ENCODE measurements around the gene SLC52A1. TPM values are rescaled to one million over a fixed set of nuclear protein-coding genes. Genes with fewer than 3 reads are reported as not detected.
"Not testable (repeated sequence)": the region's sequence is repeated elsewhere in the genome, so short reads cannot be mapped to it uniquely, and the experiment has no call there.

Gene SLC52A1
- total RNA-seq, 1 experiment from 2014 or later = not detected

- Histone ChIP-seq H3K4me3 (no peak overlapping the region), H3K9me3 (replicated peaks) (no peaks in the 10 kb centered on the region), H3K36me3 (no peaks in the 10 kb centered on the region), H3K4me1 (no peaks in the 10 kb centered on the region), H3K27ac (no peak overlapping the region), H3K27me3 (no peaks in the 10 kb centered on the region)
- DNase-seq = no peak
Observed at GRCh38 chr17:5043524-5043923, 8.3 kb upstream of the SLC52A1 start.

GRCh38 chr17:5042157-5043022, 7.2 kb upstream of the SLC52A1 start:
- Histone ChIP-seq H3K4me3 (no peak overlapping the region), H3K27ac (no peak overlapping the region), H3K9me3 (replicated peaks) (no peaks in the 10 kb centered on the region), H3K36me3 (no peaks in the 10 kb centered on the region), H3K4me1 (no peaks in the 10 kb centered on the region), H3K27me3 (no peaks in the 10 kb centered on the region)
- no peak for DNase-seq

DNA sequence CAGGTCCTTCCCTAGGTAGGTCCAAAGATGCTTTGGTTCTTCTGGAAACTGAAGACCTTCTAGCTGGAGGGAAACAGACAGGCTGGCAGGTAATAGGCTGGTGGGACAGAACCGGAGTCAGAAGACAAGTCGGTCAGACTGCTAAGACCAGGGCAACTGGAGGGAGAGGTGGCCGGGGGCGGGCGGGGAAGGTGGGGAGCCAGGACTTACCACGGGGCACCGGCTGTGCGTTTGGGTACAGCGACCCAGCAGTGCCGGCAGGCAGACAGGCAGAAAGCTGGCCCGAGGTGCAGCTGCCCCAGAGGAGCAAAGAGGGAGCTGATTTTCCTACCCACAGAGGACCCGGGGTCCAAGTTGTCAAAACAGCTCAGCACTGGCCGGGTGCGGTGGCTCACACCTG, 575 bp downstream of the SLC52A1 start:
- H3K27ac ChIP-seq = no peak overlapping the region
- no peaks in the 10 kb centered on the region for H3K4me1 ChIP-seq
- H3K9me3 ChIP-seq (replicated peaks) = no peaks in the 10 kb centered on the region
- H3K4me3 ChIP-seq = no peak overlapping the region
- H3K27me3 ChIP-seq = no peaks in the 10 kb centered on the region
- no peaks in the 10 kb centered on the region for H3K36me3 ChIP-seq
- DNase-seq = no peak

- H3K36me3 ChIP-seq = no peaks in the 10 kb centered on the region
- no peaks in the 10 kb centered on the region for H3K4me1 ChIP-seq
- no peaks in the 10 kb centered on the region for H3K27me3 ChIP-seq
- H3K4me3 ChIP-seq = no peak overlapping the region
- H3K27ac ChIP-seq = no peak overlapping the region
- H3K9me3 ChIP-seq (replicated peaks) = no peaks in the 10 kb centered on the region
- DNase-seq = no peak
Observed at GRCh38 chr17:5034063-5034462, 1.2 kb downstream of the SLC52A1 start.

- Histone ChIP-seq H3K4me1 (no peaks in the 10 kb centered on the region), H3K9me3 (replicated peaks) (no peaks in the 10 kb centered on the region), H3K36me3 (no peaks in the 10 kb centered on the region), H3K4me3 (no peak overlapping the region), H3K27me3 (no peaks in the 10 kb centered on the region), H3K27ac (no peak overlapping the region)
- no peak for DNase-seq
Observed at GRCh38 chr17:5033352-5034015, 1.7 kb downstream of the SLC52A1 start.

- DNase-seq = no peak
- H3K4me3 ChIP-seq = no peak overlapping the region
- no peaks in the 10 kb centered on the region for H3K9me3 ChIP-seq (replicated peaks)
- H3K4me1 ChIP-seq = no peaks in the 10 kb centered on the region
- no peak overlapping the region for H3K27ac ChIP-seq
- no peaks in the 10 kb centered on the region for H3K27me3 ChIP-seq
- no peaks in the 10 kb centered on the region for H3K36me3 ChIP-seq
Observed at GRCh38 chr17:5032865-5033264, 2.4 kb downstream of the SLC52A1 start.

- H3K27ac ChIP-seq = no peak overlapping the region
- DNase-seq = peak; percentile 77 to 85
Observed at GRCh38 chr17:5031365-5032082, 3.7 kb downstream of the SLC52A1 start.

DNA sequence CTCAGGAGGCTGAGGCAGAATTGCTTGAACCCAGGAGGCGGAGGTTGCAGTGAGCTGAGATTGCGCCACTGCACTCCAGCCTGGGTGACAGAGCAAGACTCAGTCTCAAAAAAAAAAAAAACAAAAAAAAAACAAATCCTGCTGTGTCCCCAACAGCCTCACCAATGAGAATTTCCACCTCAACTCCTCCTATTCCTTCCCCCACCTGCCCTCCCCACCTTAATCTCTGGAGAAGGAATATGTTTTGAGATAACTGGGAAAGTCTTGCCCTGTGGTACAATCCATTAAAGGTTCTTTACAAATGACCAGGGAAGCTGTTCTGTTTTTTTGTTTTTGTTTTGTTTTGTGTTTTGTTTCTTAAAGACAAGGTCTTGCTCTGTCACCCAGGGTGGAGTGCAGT, 5.1 kb downstream of the SLC52A1 start:
- not testable (repeated sequence) for H3K36me3 ChIP-seq; H3K4me1 ChIP-seq; H3K27ac ChIP-seq; DNase-seq; H3K27me3 ChIP-seq; H3K9me3 ChIP-seq (replicated peaks); H3K4me3 ChIP-seq

More at GRCh38 chr17:5031365-5032082, 3.7 kb downstream of the SLC52A1 start:
- Histone ChIP-seq H3K36me3 (no peaks in the 10 kb centered on the region), H3K4me1 (no peaks in the 10 kb centered on the region), H3K9me3 (replicated peaks) (no peaks in the 10 kb centered on the region), H3K27me3 (no peaks in the 10 kb centered on the region), H3K4me3 (peak overlapping the region; percentile 52)

DNA sequence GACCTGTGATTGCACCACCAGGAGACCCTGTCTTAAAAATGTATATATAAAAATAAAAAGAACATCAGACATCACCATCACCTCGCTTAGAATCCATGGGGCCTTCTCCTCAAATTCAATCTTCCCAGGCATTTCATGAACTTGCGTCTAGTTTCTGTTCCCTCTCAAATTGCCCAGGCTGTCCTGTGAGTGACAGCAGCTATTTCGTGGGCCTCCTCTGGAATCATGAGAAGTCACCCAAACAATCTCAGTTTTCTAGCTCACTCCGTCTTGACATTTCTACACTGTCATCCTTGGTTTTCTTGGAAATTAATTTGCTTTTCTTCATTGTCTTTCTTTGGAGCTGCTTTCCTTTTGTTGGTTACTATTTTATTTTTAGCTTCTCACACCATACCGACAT, 7.3 kb downstream of the SLC52A1 start:
- H3K4me3 ChIP-seq = no peak overlapping the region
- H3K9me3 ChIP-seq (replicated peaks) = no peaks in the 10 kb centered on the region
- H3K4me1 ChIP-seq = no peaks in the 10 kb centered on the region
- no peaks in the 10 kb centered on the region for H3K27me3 ChIP-seq
- DNase-seq = no peak
- H3K36me3 ChIP-seq = no peaks in the 10 kb centered on the region
- H3K27ac ChIP-seq = no peak overlapping the region

DNA sequence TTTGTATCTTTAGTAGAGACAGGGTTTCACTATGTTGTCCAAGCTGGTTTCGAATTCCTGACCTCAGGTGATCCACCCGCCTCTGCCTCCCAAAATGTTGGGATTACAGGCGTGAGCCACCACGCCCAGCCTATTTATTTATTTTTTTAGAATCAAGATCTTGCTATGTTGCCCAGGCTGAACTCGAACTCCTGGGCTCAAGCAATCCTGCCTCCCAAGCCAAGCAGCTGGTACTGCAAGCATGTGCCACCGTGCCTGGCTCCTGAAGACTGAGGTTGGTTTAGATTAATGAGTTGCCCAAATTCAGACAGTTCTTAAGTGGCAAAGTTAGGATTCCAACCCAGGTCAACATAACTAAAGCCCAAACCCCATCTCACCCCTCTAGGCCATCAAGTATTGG, 7.9 kb downstream of the SLC52A1 start:
- DNase-seq = no peak
- Histone ChIP-seq H3K36me3 (peaks cover 3% of the 10 kb centered on the region; the same call in 1 of the 2 replicates), H3K27me3 (no peaks in the 10 kb centered on the region), H3K27ac (no peak overlapping the region), H3K4me3 (no peak overlapping the region), H3K9me3 (replicated peaks) (no peaks in the 10 kb centered on the region), H3K4me1 (no peaks in the 10 kb centered on the region)

- Histone ChIP-seq H3K36me3 (peaks cover 3% of the 10 kb centered on the region; the same call in 1 of the 2 replicates), H3K4me3 (no peak overlapping the region), H3K27me3 (no peaks in the 10 kb centered on the region), H3K27ac (no peak overlapping the region), H3K9me3 (replicated peaks) (no peaks in the 10 kb centered on the region), H3K4me1 (no peaks in the 10 kb centered on the region)
- DNase-seq = no peak
Observed at GRCh38 chr17:5024604-5025003, 10.6 kb downstream of the SLC52A1 start.

DNA sequence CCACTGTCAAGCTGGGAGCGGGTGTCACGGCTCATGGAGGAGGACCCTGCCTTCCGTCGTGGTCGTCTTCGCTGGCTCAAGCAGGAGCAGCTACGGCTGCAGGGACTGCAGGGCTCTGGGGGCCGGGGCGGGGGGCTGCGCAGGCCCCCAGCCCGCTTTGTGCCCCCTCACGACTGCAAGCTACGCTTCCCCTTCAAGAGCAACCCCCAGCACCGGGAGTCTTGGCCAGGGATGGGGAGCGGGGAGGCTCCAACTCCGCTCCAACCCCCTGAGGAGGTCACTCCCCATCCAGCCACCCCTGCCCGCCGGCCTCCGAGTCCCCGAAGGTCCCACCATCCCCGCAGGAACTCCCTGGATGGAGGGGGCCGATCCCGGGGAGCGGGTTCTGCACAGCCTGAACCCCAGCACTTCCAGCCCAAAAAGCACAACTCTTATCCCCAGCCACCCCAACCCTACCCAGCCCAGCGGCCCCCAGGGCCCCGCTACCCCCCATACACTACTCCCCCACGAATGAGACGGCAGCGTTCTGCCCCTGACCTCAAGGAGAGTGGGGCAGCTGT, 11.6 kb downstream of the SLC52A1 start:
- H3K4me3 ChIP-seq = no peak overlapping the region
- H3K36me3 ChIP-seq = peaks cover 3% of the 10 kb centered on the region; the same call in 1 of the 2 replicates
- H3K9me3 ChIP-seq (replicated peaks) = no peaks in the 10 kb centered on the region

GRCh38 chr17:5022171-5022711, 13.0 kb downstream of the SLC52A1 start:
- Histone ChIP-seq H3K27me3 (no peaks in the 10 kb centered on the region), H3K36me3 (peaks cover 3% of the 10 kb centered on the region; the same call in 1 of the 2 replicates), H3K4me3 (no peak overlapping the region), H3K9me3 (replicated peaks) (no peaks in the 10 kb centered on the region), H3K4me1 (no peaks in the 10 kb centered on the region), H3K27ac (no peak overlapping the region)
- no peak for DNase-seq

More for the DNA sequence above, 11.6 kb downstream of the SLC52A1 start:
- DNase-seq = no peak
- Histone ChIP-seq H3K27ac (no peak overlapping the region), H3K4me1 (no peaks in the 10 kb centered on the region), H3K27me3 (no peaks in the 10 kb centered on the region)

GRCh38 chr17:5020502-5021023, 14.7 kb downstream of the SLC52A1 start:
- H3K4me3 ChIP-seq = no peak overlapping the region
- DNase-seq = no peak
- H3K27me3 ChIP-seq = no peaks in the 10 kb centered on the region
- H3K9me3 ChIP-seq (replicated peaks) = no peaks in the 10 kb centered on the region
- no peak overlapping the region for H3K27ac ChIP-seq
- H3K36me3 ChIP-seq = peaks cover 3% of the 10 kb centered on the region; the same call in 1 of the 2 replicates
- H3K4me1 ChIP-seq = no peaks in the 10 kb centered on the region
